CD4-positive, CD25-positive, alpha-beta regulatory T cell (primary cell): ENCODE results near the gene PITRM1. TPM values are rescaled to one million over a fixed set of nuclear protein-coding genes. Genes with fewer than 3 reads are reported as not detected.

Experiments used
- ATAC-seq, 2 donors: fragments of 150-1000 bp; cut with Tn5 transposase; one replicate each; pipeline ENCODE4 v1.10.0; 2021; ENCODE audit warnings: low read depth in 2 of 2, moderate number of reproducible peaks in 2 of 2, moderate library complexity in 1 of 2
- DNase-seq, 3 donors: peaks; one replicate each; pipeline versions ENCODE4 v3.0.0 to v3.0.0-alpha.2; 2012 to 2022; ENCODE audit warnings: mixed read lengths in 1 of 3
- H3K27ac ChIP-seq: one replicate; pipeline ENCODE4 v1.7.0; 2013; ENCODE audit warnings: mild to moderate bottlenecking, low read length; ENCODE audit not compliant: insufficient read depth, poor library complexity, severe bottlenecking
- H3K27me3 ChIP-seq: one replicate; pipeline ENCODE4 v1.7.0; 2013; ENCODE audit warnings: low read length; ENCODE audit not compliant: control insufficient read depth, insufficient read depth
- H3K36me3 ChIP-seq: one replicate; pipeline ENCODE4 v1.7.0; 2013; ENCODE audit warnings: mild to moderate bottlenecking, low read length, moderate library complexity; ENCODE audit not compliant: control insufficient read depth, insufficient read depth
- H3K4me1 ChIP-seq: 2 replicates; pipeline ENCODE4 v1.7.0; 2013; ENCODE audit warnings: mild to moderate bottlenecking, low read length; ENCODE audit not compliant: insufficient read depth, control insufficient read depth, poor library complexity, severe bottlenecking
- H3K4me3 ChIP-seq: one replicate; pipeline ENCODE4 v1.7.0; 2013; ENCODE audit warnings: low read depth, mild to moderate bottlenecking, low read length, moderate library complexity
- H3K9me3 ChIP-seq, 2 experiments: 1 replicate in 1 of 2; 2 replicates in 1 of 2; pipeline ENCODE4 v1.7.0; 2013; ENCODE audit warnings: low read length in 2 of 2, mild to moderate bottlenecking in 1 of 2, moderate library complexity in 1 of 2; ENCODE audit not compliant: control insufficient read depth in 2 of 2
- H3K27ac Mint-ChIP-seq, 3 donors: one replicate each; pipeline ENCODE4 v1.8.0; 2020 to 2022; ENCODE audit warnings: mild to moderate bottlenecking in 3 of 3, mixed read lengths in 3 of 3, moderate library complexity in 2 of 3
- H3K27me3 Mint-ChIP-seq: one replicate; pipeline ENCODE4 v1.8.0; 2022; ENCODE audit warnings: mild to moderate bottlenecking, mixed read lengths
- H3K36me3 Mint-ChIP-seq: one replicate; pipeline ENCODE4 v1.8.0; 2020; ENCODE audit warnings: mixed read lengths
- H3K4me1 Mint-ChIP-seq, 4 donors: one replicate each; pipeline ENCODE4 v1.8.0; 2020 to 2022; ENCODE audit warnings: mixed read lengths in 4 of 4, mild to moderate bottlenecking in 1 of 4
- H3K4me3 Mint-ChIP-seq, 4 donors: one replicate each; pipeline ENCODE4 v1.8.0; 2020 to 2022; ENCODE audit warnings: mild to moderate bottlenecking in 4 of 4, mixed read lengths in 4 of 4, moderate library complexity in 3 of 4
- H3K9me3 Mint-ChIP-seq, 7 donors: one replicate each; pipeline ENCODE4 v1.8.0; 2020 to 2022; ENCODE audit warnings: mixed read lengths in 7 of 7, mild to moderate bottlenecking in 3 of 7, moderate library complexity in 2 of 7
- polyA plus RNA-seq, 4 donors: library from polyadenylated mRNA; unstranded; fragments of 300-500 nt; fragmentation: Illumina TruSeq; gene quantifications; one replicate each; pipeline ENCODE4 v1.2.3, GENCODE V29; 2021
- total RNA-seq: library from RNA; stranded (reverse); gene quantifications from one replicate; pipeline ENCODE4 v1.2.3, GENCODE V29; 2022

Gene PITRM1
- total and polyA plus RNA-seq, 5 donors from 2014 or later = 28.8 to 71.6 (median 35.5) TPM

DNA sequence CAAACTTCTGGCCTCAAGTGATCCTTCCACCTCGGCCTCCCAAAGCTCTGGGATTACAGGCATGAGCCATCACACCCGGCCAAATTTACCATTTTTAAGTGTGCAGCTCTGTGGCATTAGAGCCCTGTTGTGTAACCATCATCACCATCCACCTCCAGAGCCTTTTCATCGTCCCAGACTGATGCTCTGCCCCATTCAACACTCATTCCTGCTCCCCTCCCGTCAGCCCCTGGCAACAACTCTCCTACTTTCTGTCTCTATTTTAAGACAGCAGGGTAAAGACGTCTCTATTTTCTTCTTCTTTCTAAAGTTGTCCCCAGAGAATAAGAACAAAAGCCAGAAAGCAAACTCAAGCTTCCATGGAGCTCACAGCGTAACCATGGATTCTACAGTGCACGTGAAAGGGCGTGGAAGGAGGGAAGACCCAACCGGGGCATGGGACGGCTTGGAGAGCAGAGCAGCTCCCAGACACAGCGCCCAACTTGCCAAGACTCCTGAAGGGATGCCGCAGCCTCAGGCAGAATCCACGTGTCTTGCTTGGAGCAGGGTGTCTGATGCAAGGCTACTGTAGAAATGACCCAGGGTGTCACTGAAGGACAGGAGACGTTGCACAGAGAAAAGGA lies 42.7 kb upstream of the PITRM1 start:
- ATAC-seq (no peak), DNase-seq (no peak)
- Mint-ChIP-seq H3K4me1 (peaks cover 0 to 4% (median 0%) of the 10 kb centered on the region in 4 donors), H3K27me3 (peaks cover 29% of the 10 kb centered on the region), H3K4me3 (no peak overlapping the region), H3K9me3 (peaks cover 0 to 5% (median 0%) of the 10 kb centered on the region in 7 donors), H3K36me3 (no peaks in the 10 kb centered on the region), H3K27ac (peak overlapping the region in 1 of 3 donors; percentile 89)
- Histone ChIP-seq H3K27ac (no peak overlapping the region), H3K4me3 (no peak overlapping the region), H3K27me3 (no peaks in the 10 kb centered on the region), H3K4me1 (no peaks in the 10 kb centered on the region), H3K9me3 (no peaks in the 10 kb centered on the region), H3K36me3 (no peaks in the 10 kb centered on the region)

DNA sequence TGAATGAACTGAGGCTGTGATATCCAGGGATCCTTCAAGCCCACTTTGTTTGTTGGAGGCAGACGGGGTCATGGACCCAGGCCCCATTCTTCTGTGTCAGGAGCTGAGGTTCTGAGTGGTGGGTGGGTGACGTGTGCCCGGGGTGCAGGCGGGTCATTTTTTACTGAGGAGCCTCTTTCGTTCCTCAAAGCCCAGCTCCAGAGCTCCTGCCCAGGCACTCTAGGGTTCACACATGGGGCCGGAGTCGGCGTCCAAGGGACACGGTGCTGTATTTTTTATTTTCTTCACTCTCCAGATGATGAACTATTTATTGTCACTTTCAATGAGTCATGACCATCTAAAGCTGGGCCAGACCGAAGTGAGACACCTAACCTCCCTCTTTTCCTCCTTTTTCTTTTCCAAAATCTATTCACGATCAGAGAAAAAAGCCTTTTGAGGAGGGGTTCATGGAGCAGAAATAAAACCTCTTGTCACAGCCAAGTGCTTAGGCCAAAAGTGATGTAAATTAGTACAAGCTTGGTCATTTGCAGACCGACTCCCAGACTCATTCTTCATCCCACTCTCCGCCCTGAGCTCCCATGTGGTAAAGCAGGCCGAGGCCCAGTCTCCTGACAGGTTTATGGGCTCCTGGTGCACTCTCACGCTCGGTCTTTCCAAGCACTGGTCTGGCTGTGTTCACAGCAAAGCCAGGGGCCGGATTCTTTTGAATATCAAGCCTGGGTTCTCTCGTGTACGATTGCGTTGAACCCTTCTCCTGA lies 41.4 kb upstream of the PITRM1 start:
- Histone ChIP-seq H3K4me1 (no peaks in the 10 kb centered on the region), H3K9me3 (no peaks in the 10 kb centered on the region), H3K27ac (no peak overlapping the region), H3K36me3 (no peaks in the 10 kb centered on the region), H3K27me3 (no peaks in the 10 kb centered on the region), H3K4me3 (no peak overlapping the region)
- H3K9me3 Mint-ChIP-seq = peaks cover 0 to 2% (median 0%) of the 10 kb centered on the region in 7 donors
- peaks cover 30% of the 10 kb centered on the region for H3K27me3 Mint-ChIP-seq
- DNase-seq (no peak), ATAC-seq (no peak)
- H3K36me3 Mint-ChIP-seq = no peaks in the 10 kb centered on the region
- H3K27ac Mint-ChIP-seq = no peak overlapping the region
- no peak overlapping the region for H3K4me3 Mint-ChIP-seq
- peaks cover 0 to 4% (median 0%) of the 10 kb centered on the region in 4 donors for H3K4me1 Mint-ChIP-seq

DNA sequence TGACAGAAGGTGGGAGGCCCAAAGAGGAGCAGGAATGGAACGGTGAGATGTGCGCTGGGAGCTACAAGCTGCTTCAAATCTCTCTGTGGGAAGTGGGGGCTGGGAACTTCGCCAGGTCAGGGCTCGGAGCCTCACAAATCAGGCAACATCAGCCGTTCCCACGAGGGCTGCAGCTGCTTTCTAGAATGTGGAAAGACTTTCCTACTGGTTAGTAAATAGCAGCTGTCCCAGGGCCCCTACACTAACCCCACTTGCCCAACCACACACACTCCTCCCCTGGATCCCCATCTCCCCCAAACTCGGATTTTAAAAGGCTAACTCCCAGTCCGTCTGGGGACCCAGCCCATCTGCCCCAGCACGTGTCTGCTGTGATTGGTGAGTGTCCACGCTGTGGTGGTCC lies 40.6 kb upstream of the PITRM1 start:
- H3K27ac ChIP-seq = no peak overlapping the region
- DNase-seq = no peak
- no peak overlapping the region for H3K4me3 ChIP-seq
- ATAC-seq = no peak
- no peak overlapping the region for H3K27ac Mint-ChIP-seq
- no peaks in the 10 kb centered on the region for H3K27me3 ChIP-seq
- no peak overlapping the region for H3K4me3 Mint-ChIP-seq
- peaks cover 32% of the 10 kb centered on the region for H3K27me3 Mint-ChIP-seq
- no peaks in the 10 kb centered on the region for H3K4me1 ChIP-seq
- H3K9me3 Mint-ChIP-seq = peaks cover 0 to 2% (median 0%) of the 10 kb centered on the region in 7 donors
- H3K36me3 Mint-ChIP-seq = no peaks in the 10 kb centered on the region
- no peaks in the 10 kb centered on the region for H3K9me3 ChIP-seq
- H3K36me3 ChIP-seq = no peaks in the 10 kb centered on the region
- H3K4me1 Mint-ChIP-seq = peaks cover 0 to 4% (median 0%) of the 10 kb centered on the region in 4 donors

DNA sequence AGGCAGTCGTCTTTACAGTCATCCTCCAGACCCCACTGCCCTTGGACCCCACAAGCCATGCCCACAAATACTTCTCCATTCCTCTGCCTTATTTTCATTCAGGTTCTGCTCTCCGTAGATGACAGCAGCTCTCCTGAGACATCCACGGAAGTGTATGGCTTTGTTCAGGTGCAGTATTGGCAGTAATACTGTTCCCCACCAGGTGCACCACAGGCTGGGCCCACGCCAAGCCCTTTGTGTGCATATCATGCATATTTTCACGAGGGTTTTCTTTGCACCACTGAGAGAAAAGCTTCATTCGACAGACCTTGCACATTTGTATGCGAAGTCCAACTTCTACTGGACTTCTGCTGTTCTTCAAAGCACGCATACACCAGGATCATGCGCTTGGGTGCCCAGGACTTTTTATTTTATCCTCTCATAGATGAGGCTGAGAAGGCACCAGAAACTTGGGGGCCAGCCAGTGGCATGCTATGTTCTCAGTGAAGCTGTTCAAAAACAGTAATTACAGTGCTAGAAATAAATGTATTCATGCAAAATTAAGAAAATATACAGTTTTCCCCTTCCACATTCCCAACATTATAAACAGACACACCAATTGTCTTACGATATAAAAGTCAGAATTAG lies 37.8 kb upstream of the PITRM1 start:
- no peaks in the 10 kb centered on the region for H3K36me3 Mint-ChIP-seq
- Histone ChIP-seq H3K36me3 (no peaks in the 10 kb centered on the region), H3K4me3 (no peak overlapping the region), H3K9me3 (no peaks in the 10 kb centered on the region), H3K4me1 (no peaks in the 10 kb centered on the region), H3K27me3 (no peaks in the 10 kb centered on the region), H3K27ac (no peak overlapping the region)
- ATAC-seq (no peak), DNase-seq (no peak)
- H3K27me3 Mint-ChIP-seq = peaks cover 41% of the 10 kb centered on the region
- no peaks in the 10 kb centered on the region for H3K4me1 Mint-ChIP-seq
- H3K9me3 Mint-ChIP-seq = peaks cover 0 to 2% (median 0%) of the 10 kb centered on the region in 7 donors
- H3K27ac Mint-ChIP-seq = no peak overlapping the region
- no peak overlapping the region for H3K4me3 Mint-ChIP-seq

- Histone ChIP-seq H3K27me3 (no peaks in the 10 kb centered on the region), H3K9me3 (no peaks in the 10 kb centered on the region), H3K4me3 (no peak overlapping the region), H3K4me1 (no peaks in the 10 kb centered on the region), H3K36me3 (no peaks in the 10 kb centered on the region), H3K27ac (no peak overlapping the region)
- Mint-ChIP-seq H3K27me3 (peaks cover 37% of the 10 kb centered on the region), H3K27ac (no peak overlapping the region), H3K9me3 (peaks cover 0 to 2% (median 0%) of the 10 kb centered on the region in 7 donors), H3K36me3 (no peaks in the 10 kb centered on the region), H3K4me1 (no peaks in the 10 kb centered on the region), H3K4me3 (no peak overlapping the region)
- no peak for DNase-seq
- ATAC-seq = no peak
These were observed 36.2 kb upstream of the PITRM1 start for GRCh38 chr10:3208481-3209406.

DNA sequence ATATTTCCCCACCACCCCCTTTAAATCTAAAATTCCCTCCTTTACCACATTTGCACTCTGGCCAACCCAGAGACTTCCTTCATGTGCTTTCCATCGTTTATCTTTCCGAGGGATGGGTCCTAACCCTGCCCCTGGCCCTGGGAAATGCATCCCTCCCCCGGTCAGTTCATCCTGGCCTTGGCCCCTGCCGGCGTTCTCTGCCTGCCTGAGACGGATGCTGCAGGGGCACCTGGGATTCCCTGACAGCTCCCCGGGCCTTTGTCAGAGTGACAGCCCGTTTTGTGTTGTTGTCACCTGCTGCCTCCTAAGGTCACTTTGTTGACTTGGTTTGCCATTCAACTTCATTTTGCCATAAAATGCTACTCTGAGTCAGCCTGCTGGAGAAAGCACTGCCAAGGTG lies 34.8 kb upstream of the PITRM1 start:
- ATAC-seq (no peak), DNase-seq (no peak)
- Mint-ChIP-seq H3K27me3 (peaks cover 46% of the 10 kb centered on the region), H3K4me3 (no peak overlapping the region), H3K9me3 (peaks cover 0 to 2% (median 0%) of the 10 kb centered on the region in 7 donors), H3K4me1 (no peaks in the 10 kb centered on the region), H3K36me3 (no peaks in the 10 kb centered on the region), H3K27ac (no peak overlapping the region)
- Histone ChIP-seq H3K36me3 (no peaks in the 10 kb centered on the region), H3K4me1 (no peaks in the 10 kb centered on the region), H3K9me3 (no peaks in the 10 kb centered on the region), H3K4me3 (no peak overlapping the region), H3K27ac (no peak overlapping the region), H3K27me3 (peaks cover 6% of the 10 kb centered on the region)

DNA sequence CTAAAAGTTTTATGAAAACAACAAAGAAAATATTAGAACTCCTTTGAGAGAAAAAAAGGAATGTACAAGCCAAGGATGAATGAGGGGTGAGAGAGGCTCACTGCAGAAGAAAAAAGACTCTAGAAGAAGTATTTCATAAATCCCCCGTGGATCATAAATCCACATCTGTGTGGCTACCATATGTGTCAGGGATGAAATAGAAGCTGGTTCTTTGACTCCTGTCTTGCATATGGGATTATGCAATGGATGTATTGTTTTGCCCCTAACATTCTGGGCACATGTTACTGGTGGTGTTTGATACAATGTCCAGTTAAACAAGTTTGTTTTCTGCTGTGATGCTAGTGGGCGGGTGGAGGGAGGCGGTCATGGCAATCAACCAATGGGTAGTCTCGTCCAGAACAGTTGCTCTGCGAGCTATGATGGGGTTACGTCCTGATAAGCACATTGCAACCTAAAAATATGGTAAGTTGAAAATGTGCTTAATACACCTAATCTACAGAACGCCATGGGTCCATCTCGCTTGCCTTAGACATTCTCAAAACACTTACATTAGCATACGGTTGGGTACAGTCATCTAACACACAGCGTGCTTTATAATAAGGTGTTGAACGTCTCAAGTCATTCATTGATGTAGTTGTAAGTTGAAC lies 34.1 kb upstream of the PITRM1 start:
- no peak overlapping the region for H3K27ac ChIP-seq
- H3K9me3 Mint-ChIP-seq = peaks cover 0 to 2% (median 0%) of the 10 kb centered on the region in 7 donors
- peaks cover 48% of the 10 kb centered on the region for H3K27me3 Mint-ChIP-seq
- H3K36me3 ChIP-seq = no peaks in the 10 kb centered on the region
- H3K9me3 ChIP-seq = no peaks in the 10 kb centered on the region
- no peaks in the 10 kb centered on the region for H3K36me3 Mint-ChIP-seq
- H3K4me3 ChIP-seq = no peak overlapping the region
- H3K4me3 Mint-ChIP-seq = no peak overlapping the region
- no peak overlapping the region for H3K27ac Mint-ChIP-seq
- no peaks in the 10 kb centered on the region for H3K4me1 ChIP-seq
- DNase-seq (no peak), ATAC-seq (no peak)
- no peaks in the 10 kb centered on the region for H3K4me1 Mint-ChIP-seq
- H3K27me3 ChIP-seq = peaks cover 6% of the 10 kb centered on the region
